ENCODE results near the gene SRCIN1.

The SRCIN1 gene

GRCh38 chr17:38543403-38544174 lies 62.2 kb downstream of the SRCIN1 start:
- TF ChIP-seq CTCF (IDR thresholded peaks at IDR 0.05; ENCODE audit: insufficient read depth, missing control alignments), result no peak
- FAIRE-seq, result no peak
- no peak for DNase-seq (ENCODE audit: insufficient read length, low spot score)

DNA sequence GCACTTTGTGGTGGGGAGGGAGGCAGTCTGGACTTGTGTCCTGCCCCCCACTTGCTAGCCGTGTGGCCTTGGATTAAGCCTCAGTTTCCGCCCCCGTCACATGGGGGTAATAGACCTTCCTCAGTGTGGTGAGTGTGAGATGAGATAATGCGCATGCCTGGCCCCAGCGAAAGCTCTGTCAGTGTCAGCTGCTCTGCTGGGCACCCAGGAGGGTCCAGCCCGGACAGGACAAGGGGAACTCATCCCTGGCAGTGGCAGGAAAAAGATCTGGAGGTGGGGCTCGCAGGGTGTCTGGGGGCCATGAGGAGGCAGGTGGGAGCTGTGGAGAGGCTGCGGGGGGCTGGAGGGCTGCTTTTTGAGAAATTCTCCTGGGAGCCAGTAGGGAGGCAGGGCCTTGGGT lies 63.5 kb downstream of the SRCIN1 start:
- no peak for DNase-seq (ENCODE audit: insufficient read length, low spot score)
- FAIRE-seq, result no peak
- TF ChIP-seq CTCF (IDR thresholded peaks at IDR 0.05; ENCODE audit: insufficient read depth, missing control alignments), result no peak

DNA sequence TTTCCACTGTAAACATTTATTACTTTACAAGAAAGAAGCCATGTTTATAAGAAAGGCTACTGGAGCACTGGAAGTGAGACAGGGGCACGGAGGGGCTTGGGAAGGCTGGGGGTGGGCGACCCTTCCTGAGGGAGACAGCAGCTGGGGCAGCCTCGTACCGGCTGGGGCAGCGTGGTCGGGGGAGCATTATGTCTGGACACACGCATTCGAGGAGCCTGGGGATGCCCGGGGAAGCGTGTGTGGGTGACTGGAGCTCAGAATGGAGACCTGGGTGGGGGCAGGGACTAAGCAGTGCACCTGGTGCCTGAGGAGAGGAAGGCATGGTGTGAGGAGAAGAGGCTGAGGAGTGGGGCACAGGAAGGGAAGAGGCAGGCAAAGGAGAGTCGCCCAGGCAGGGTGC lies 64.5 kb downstream of the SRCIN1 start:
- DNase-seq (ENCODE audit: insufficient read length, low spot score), result no peak
- no peak for FAIRE-seq
- TF ChIP-seq CTCF (IDR thresholded peaks at IDR 0.05; ENCODE audit: insufficient read depth, missing control alignments), result no peak

DNA sequence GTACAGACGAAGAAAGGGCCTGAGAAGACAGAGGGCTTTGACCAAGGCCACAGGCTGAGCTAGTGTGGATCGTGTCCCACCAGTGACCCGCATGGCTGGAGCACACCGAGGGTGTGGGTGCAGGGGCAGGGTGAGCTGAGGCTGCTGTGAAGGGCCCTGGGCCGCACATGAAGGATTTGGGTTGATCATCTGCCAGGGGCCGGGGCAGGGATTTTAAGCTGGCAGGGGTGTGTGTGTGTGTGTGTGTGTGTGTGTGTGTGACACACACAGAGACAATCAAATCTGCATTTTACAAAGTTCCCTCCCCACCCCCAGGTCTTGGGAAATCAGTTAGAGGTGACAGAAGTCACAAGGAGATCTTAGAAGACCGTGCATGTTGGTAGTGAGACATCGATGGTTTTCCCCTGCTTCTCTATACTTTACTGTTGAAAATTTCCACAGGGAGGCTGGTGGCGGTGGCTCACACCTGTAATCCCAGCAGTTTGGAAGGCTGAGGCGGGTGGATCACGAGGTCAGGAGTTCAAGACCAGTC lies 65.2 kb downstream of the SRCIN1 start:
- TF ChIP-seq CTCF (IDR thresholded peaks at IDR 0.05; ENCODE audit: insufficient read depth, missing control alignments), result no peak
- no peak for FAIRE-seq
- DNase-seq (ENCODE audit: insufficient read length, low spot score), result no peak

DNA sequence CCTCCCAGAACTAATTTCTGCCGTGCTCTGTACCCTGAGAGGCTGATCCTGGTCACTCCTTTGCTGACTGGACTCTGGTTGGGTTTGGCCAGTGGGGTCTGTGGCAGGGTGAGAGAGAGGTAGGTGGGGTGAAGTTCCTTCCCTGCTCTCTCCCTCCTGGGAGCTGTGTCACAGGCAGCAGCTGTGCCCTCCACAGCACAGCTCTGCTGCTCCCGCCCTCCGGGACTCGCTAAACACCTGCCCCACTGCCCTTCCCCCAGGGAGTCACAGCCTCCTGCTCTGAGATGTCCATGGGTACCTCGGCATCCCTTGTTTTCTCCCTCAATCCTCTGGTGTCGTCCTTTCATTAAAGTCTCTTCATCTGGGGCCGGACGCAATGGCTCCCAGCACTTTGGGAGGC lies 66.4 kb downstream of the SRCIN1 start:
- TF ChIP-seq CTCF (IDR thresholded peaks at IDR 0.05; ENCODE audit: insufficient read depth, missing control alignments), result no peak
- FAIRE-seq (no peak), DNase-seq (ENCODE audit: insufficient read length, low spot score) (no peak)

- TF ChIP-seq CTCF (IDR thresholded peaks at IDR 0.05; ENCODE audit: insufficient read depth, missing control alignments), result no peak
- no peak for FAIRE-seq
- no peak for DNase-seq (ENCODE audit: insufficient read length, low spot score)
Observed at GRCh38 chr17:38538906-38539305, 66.8 kb downstream of the SRCIN1 start.

DNA sequence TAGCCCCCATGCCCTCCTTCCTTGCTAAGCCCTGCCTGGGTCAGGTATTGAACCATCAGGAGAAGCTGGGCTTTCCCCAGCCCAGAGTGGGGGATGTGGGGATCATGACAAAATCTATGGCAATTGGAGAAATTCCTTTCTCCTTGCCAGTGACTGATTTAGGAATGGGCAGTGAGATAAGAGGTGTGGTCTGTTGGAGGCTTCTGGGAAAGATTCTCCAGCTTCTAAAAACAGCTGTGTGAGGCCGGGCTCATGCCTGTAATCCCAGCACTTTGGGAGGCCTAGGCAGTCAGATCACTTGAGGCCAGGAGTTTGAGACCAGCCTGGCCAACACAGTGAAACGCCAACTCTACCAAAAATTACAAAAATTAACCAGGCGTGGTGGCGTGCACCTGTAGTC lies 69.1 kb downstream of the SRCIN1 start:
- TF ChIP-seq CTCF (IDR thresholded peaks at IDR 0.05; ENCODE audit: insufficient read depth, missing control alignments), result no peak
- DNase-seq (ENCODE audit: insufficient read length, low spot score), result no peak
- no peak for FAIRE-seq
